DMS79 (cell line): ENCODE data around the gene ARSD.
"Not testable (repeated sequence)": the region's sequence is repeated elsewhere in the genome, so short reads cannot be mapped to it uniquely, and the experiment has no call there.

Experiments used
- DNase-seq: peaks from one replicate; lab custom pipeline; 2025; lab: John Stamatoyannopoulos, UW

Gene ARSD

GRCh38 chrX:2928583-2929434 is at the start of gene ARSD:
TSS of gene ARSD (minus strand) at chrX:2929339. CDS start at chrX:2929275, 64 bp downstream.
- no peak for DNase-seq

- DNase-seq: not testable (repeated sequence)
Measured at GRCh38 chrX:2978639-2979038, 49.5 kb upstream of the ARSD start.

- no peak for DNase-seq
Measured at GRCh38 chrX:2974961-2975360, 45.8 kb upstream of the ARSD start.

- no peak for DNase-seq
Measured at GRCh38 chrX:2972391-2972790, 43.3 kb upstream of the ARSD start.

- DNase-seq: no peak
Measured at GRCh38 chrX:2969021-2969420, 39.9 kb upstream of the ARSD start.

- DNase-seq: peak; percentile 0
Measured at GRCh38 chrX:2967998-2968909, 39.1 kb upstream of the ARSD start.

- DNase-seq: no peak
Measured at GRCh38 chrX:2967584-2967983, 38.4 kb upstream of the ARSD start.

GRCh38 chrX:2967012-2967411 is 37.9 kb upstream of the ARSD start:
- DNase-seq: no peak

- no peak for DNase-seq
Measured at GRCh38 chrX:2965965-2966364, 36.8 kb upstream of the ARSD start.

- not testable (repeated sequence) for DNase-seq
Measured at GRCh38 chrX:2963992-2964794, 35.1 kb upstream of the ARSD start.

GRCh38 chrX:2963449-2963848 is 34.3 kb upstream of the ARSD start:
- not testable (repeated sequence) for DNase-seq

- DNase-seq: no peak
Measured at GRCh38 chrX:2962381-2962780, 33.2 kb upstream of the ARSD start.

GRCh38 chrX:2960861-2961515 is 31.8 kb upstream of the ARSD start:
- DNase-seq: no peak

GRCh38 chrX:2958199-2958598 is 29.1 kb upstream of the ARSD start:
- no peak for DNase-seq

- DNase-seq: no peak
Measured at GRCh38 chrX:2955838-2956237, 26.7 kb upstream of the ARSD start.

- no peak for DNase-seq
Measured at GRCh38 chrX:2955281-2955680, 26.1 kb upstream of the ARSD start.

GRCh38 chrX:2954541-2954940 is 25.4 kb upstream of the ARSD start:
- DNase-seq: no peak

- DNase-seq: not testable (repeated sequence)
Measured at GRCh38 chrX:2937942-2938341, 8.8 kb upstream of the ARSD start.

- no peak for DNase-seq
Measured at GRCh38 chrX:2934715-2935710, 5.9 kb upstream of the ARSD start.
